ENCODE measurements around the gene NMD3. TPM values are rescaled to one million over a fixed set of nuclear protein-coding genes. Genes with fewer than 3 reads are reported as not detected.

NMD3 gene
- total RNA-seq, 1 experiment from 2014 or later = 55.6 TPM

DNA sequence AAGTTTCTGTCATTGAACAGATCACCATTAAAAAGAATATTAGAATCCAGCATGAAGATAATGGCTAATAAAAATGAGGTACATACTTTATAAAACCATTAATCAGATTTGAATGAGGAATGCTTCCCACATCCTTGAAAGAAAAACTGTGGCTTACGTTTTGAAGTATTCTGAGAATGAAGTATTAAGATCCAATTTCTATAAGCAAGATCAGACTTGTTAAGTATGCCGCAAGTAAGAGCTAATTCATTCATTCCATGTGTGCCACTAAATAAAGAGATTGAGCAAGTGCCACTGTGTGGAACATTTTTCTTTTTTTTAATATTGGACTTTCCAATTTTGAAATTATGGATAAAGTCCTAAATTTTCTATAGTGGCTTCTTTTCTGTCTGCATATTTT is 30.6 kb downstream of the NMD3 start:
- H3T11ph ChIP-seq (ENCODE audit: low read length) = no peak overlapping the region
- no peak overlapping the region for H3K56ac ChIP-seq (ENCODE audit: insufficient read length, low read depth, low read length)
- H2BK20ac ChIP-seq (ENCODE audit: low read depth, low read length, poor library complexity, severe bottlenecking) = no peak overlapping the region
- H4K8ac ChIP-seq (replicated peaks; ENCODE audit: insufficient read length, low read depth, low read length) = no peak overlapping the region
- no peaks in the 10 kb centered on the region for H3K9me3 ChIP-seq (ENCODE audit: control insufficient read depth, low read depth, low read length)
- Mint-ChIP-seq H3K4me1 (no peaks in the 10 kb centered on the region), H3K36me3 (ENCODE audit: insufficient read depth in 1 of 3, low read depth in 3 of 3) (peaks cover 30 to 66% (median 64%) of the 10 kb centered on the region in 3 experiments), H3K27me3 (ENCODE audit: low read depth) (no peaks in the 10 kb centered on the region), H3K9me3 (no peaks in the 10 kb centered on the region), H3K4me3 (no peak overlapping the region), H3K27ac (no peak overlapping the region)
- H3K4me1 ChIP-seq (ENCODE audit: insufficient read depth, low read length) = peaks cover 2% of the 10 kb centered on the region; the same call in 1 of the 2 replicates
- no CpG with 5 or more reads among the region's 2 CpGs for WGBS (ENCODE audit: extremely low coverage, insufficient read length, low lambda C conversion rate)
- no peak overlapping the region for H3K18ac ChIP-seq (ENCODE audit: insufficient read length, low read depth, low read length)
- no peak for DNase-seq
- no peak overlapping the region for H2AK5ac ChIP-seq (ENCODE audit: insufficient read length, low read length)
- H3K14ac ChIP-seq (ENCODE audit: insufficient read depth, low read length) = no peak overlapping the region
- no peak overlapping the region for H3K27ac ChIP-seq (ENCODE audit: insufficient read length, low read depth, low read length)
- no peak overlapping the region for H2BK120ac ChIP-seq (ENCODE audit: low read depth, low read length, poor library complexity, severe bottlenecking)
- H4K20me1 ChIP-seq (ENCODE audit: control insufficient read depth, insufficient read depth, insufficient read length) = no peaks in the 10 kb centered on the region
- H2BK15ac ChIP-seq (ENCODE audit: low read depth, low read length) = no peak overlapping the region
- H3K23me2 ChIP-seq (ENCODE audit: insufficient read length, low read depth, low read length, poor library complexity, severe bottlenecking) = no peaks in the 10 kb centered on the region
- H3K9ac ChIP-seq (ENCODE audit: extremely low read depth, insufficient read length, low read length) = no peak overlapping the region
- no peaks in the 10 kb centered on the region for H3K27me3 ChIP-seq (ENCODE audit: insufficient read depth, low read length)
- H4K91ac ChIP-seq (ENCODE audit: insufficient read length, low read depth, low read length) = no peak overlapping the region
- H3K4me2 ChIP-seq (ENCODE audit: insufficient read depth, insufficient read length, low read length) = no peak overlapping the region
- H2BK5ac ChIP-seq (ENCODE audit: insufficient read length, low read length) = no peak overlapping the region
- no peaks in the 10 kb centered on the region for H3K79me2 ChIP-seq (ENCODE audit: insufficient read depth, low read length)
- no peak overlapping the region for H2AFZ ChIP-seq (ENCODE audit: low read length)
- H2BK12ac ChIP-seq (ENCODE audit: insufficient read length, low read depth, low read length) = no peak overlapping the region
- no peaks in the 10 kb centered on the region for H3K79me1 ChIP-seq (ENCODE audit: insufficient read depth, low read depth, low read length, poor library complexity, severe bottlenecking)
- H4K5ac ChIP-seq (ENCODE audit: insufficient read length, low read depth, low read length) = no peak overlapping the region
- H3K23ac ChIP-seq (ENCODE audit: insufficient read length, low read depth, low read length) = no peak overlapping the region
- H3K4ac ChIP-seq (ENCODE audit: low read depth, low read length) = no peak overlapping the region
- TF ChIP-seq, protein P1, sequence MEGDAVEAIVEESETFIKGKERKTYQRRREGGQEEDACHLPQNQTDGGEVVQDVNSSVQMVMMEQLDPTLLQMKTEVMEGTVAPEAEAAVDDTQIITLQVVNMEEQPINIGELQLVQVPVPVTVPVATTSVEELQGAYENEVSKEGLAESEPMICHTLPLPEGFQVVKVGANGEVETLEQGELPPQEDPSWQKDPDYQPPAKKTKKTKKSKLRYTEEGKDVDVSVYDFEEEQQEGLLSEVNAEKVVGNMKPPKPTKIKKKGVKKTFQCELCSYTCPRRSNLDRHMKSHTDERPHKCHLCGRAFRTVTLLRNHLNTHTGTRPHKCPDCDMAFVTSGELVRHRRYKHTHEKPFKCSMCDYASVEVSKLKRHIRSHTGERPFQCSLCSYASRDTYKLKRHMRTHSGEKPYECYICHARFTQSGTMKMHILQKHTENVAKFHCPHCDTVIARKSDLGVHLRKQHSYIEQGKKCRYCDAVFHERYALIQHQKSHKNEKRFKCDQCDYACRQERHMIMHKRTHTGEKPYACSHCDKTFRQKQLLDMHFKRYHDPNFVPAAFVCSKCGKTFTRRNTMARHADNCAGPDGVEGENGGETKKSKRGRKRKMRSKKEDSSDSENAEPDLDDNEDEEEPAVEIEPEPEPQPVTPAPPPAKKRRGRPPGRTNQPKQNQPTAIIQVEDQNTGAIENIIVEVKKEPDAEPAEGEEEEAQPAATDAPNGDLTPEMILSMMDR (conservative IDR thresholded peaks at IDR 0.05) = no peak
